Testis (tissue), 3 donors: Measurements from ENCODE around the gene SEPSECS. TPM values are rescaled to one million over a fixed set of nuclear protein-coding genes. Genes with fewer than 3 reads are reported as not detected.

Experiments
- DNase-seq: peaks from one replicate; pipeline ENCODE4 v3.0.0-alpha.2; 2019
- H3K27ac ChIP-seq, 2 donors: fragments of 200-600 bp; sonication (generic); one replicate each; pipeline ENCODE4 v1.5.1; 2019
- H3K27me3 ChIP-seq: fragments of 200-600 bp; sonication (generic); one replicate; pipeline ENCODE4 v1.5.1; 2019
- H3K36me3 ChIP-seq: fragments of 200-600 bp; sonication (generic); one replicate; pipeline ENCODE4 v1.5.1; 2017; ENCODE audit warnings: low read depth; ENCODE audit errors: missing control alignments
- H3K4me1 ChIP-seq: fragments of 200-600 bp; sonication (generic); one replicate; pipeline ENCODE4 v1.5.1; 2019
- H3K4me3 ChIP-seq, 2 donors: fragments of 200-600 bp; sonication (generic); one replicate each; pipeline ENCODE4 v1.5.1; 2017 to 2019
- H3K9me3 ChIP-seq: fragments of 200-600 bp; sonication (generic); one replicate; pipeline ENCODE4 v1.5.1; 2017
- POLR2A ChIP-seq: fragments of 450-650 bp; IDR thresholded peaks from one replicate; pipeline ENCODE4 v1.6.1; 2017; ENCODE audit warnings: antibody characterized with exemption, mild to moderate bottlenecking, moderate library complexity
- WGBS, 2 donors: methylation state at CpG; one replicate each; pipeline ENCODE4 v1.1.5; 2018; 5-methylcytosine and 5-hydroxymethylcytosine counted together
- intact Hi-C: fragments of 100-400 bp; cut with DNase I; formaldehyde crosslinking; loops from one replicate; pipeline ENCODE4 v1.15.1; 2023; ENCODE audit warnings: low total_unique reads
- polyA plus RNA-seq: library from polyadenylated mRNA; stranded (reverse); fragments of 350-450 nt; fragmentation: Illumina TruSeq; extraction: RNeasy Lipid Tissue Mini Kit (QIAGEN cat#74804); gene quantifications from one replicate; pipeline ENCODE4 v1.2.3, GENCODE V29; 2014; ENCODE audit warnings: low read depth, low replicate concordance; ENCODE audit not compliant: insufficient read depth
- total RNA-seq, 2 donors: library from RNA; depleted of rRNA; stranded (reverse); fragments of >200 nt; gene quantifications; one replicate each; pipeline ENCODE4 v1.2.3, GENCODE V29; 2016
- TF ChIP-seq, protein P1 (sequence below), 3 experiments: fragments of 450-650 bp in 2 of 3; fragments of 200-600 bp in 1 of 3; sonication (generic) in 1 of 3; IDR thresholded peaks; one replicate each; pipeline ENCODE4 v1.5.1; 2016 to 2019; ENCODE audit warnings: antibody characterized with exemption in 3 of 3, mild to moderate bottlenecking in 2 of 3, moderate library complexity in 1 of 3

Gene SEPSECS
- total and polyA plus RNA-seq, 3 donors from 2014 or later: 12.7 to 18.3 (median 18.2) TPM

DNA sequence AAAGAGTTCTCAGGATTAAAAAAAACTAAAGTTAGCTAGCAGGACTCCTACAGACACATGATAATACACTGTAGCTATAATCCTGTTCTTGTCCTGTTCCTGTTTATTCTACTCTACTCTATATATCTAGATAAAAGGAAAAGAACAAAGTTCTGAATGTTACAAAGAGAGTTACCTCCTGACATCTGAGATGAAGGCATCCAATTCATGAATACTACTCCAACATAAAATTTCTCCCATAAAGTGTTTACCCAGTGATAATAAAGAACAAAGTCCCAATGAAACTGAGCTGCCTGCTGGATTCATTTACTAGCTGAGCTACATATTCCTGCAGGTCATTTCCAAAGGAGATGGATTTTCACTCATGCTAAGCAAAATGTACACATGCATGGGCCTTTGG, 27.1 kb downstream of the SEPSECS start:
- TF ChIP-seq, protein P1, sequence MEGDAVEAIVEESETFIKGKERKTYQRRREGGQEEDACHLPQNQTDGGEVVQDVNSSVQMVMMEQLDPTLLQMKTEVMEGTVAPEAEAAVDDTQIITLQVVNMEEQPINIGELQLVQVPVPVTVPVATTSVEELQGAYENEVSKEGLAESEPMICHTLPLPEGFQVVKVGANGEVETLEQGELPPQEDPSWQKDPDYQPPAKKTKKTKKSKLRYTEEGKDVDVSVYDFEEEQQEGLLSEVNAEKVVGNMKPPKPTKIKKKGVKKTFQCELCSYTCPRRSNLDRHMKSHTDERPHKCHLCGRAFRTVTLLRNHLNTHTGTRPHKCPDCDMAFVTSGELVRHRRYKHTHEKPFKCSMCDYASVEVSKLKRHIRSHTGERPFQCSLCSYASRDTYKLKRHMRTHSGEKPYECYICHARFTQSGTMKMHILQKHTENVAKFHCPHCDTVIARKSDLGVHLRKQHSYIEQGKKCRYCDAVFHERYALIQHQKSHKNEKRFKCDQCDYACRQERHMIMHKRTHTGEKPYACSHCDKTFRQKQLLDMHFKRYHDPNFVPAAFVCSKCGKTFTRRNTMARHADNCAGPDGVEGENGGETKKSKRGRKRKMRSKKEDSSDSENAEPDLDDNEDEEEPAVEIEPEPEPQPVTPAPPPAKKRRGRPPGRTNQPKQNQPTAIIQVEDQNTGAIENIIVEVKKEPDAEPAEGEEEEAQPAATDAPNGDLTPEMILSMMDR (IDR thresholded peaks at IDR 0.05): no peak
- no peak for TF ChIP-seq POLR2A
- H3K36me3 ChIP-seq: no peaks in the 10 kb centered on the region
- no peak overlapping the region for H3K4me3 ChIP-seq
- H3K9me3 ChIP-seq: no peaks in the 10 kb centered on the region
- H3K4me1 ChIP-seq: peaks cover 14% of the 10 kb centered on the region
- intact Hi-C loops: no loop called here
- DNase-seq: no peak
- no peaks in the 10 kb centered on the region for H3K27me3 ChIP-seq
- no peak overlapping the region for H3K27ac ChIP-seq

DNA sequence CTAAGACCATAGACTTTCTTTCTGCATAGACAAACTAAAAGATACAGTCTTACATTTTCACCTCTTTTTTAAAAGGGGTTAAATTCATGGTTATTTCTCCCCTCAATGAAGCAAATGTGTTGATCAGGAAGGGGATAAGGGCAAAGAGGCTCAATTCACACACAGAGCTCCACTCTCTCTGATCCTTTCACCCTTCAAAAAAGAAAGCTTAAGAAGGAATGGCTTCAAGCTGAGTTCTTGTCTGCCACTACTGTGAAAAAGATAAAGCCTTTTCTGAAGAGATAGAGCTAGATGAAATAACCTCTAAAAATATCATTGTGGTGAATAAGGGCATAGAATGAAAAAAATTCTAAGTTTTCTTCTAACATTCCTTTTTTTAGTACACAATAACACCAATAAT, 28.3 kb downstream of the SEPSECS start:
- TF ChIP-seq POLR2A: no peak
- TF ChIP-seq, protein P1 (IDR thresholded peaks at IDR 0.05): no peak
- no peaks in the 10 kb centered on the region for H3K36me3 ChIP-seq
- H3K9me3 ChIP-seq: no peaks in the 10 kb centered on the region
- intact Hi-C loops: no loop called here
- H3K4me3 ChIP-seq: no peak overlapping the region
- no peak for DNase-seq
- H3K27me3 ChIP-seq: no peaks in the 10 kb centered on the region
- peak overlapping the region in 1 of 2 donors; percentile 36 for H3K27ac ChIP-seq
- peaks cover 14% of the 10 kb centered on the region for H3K4me1 ChIP-seq

DNA sequence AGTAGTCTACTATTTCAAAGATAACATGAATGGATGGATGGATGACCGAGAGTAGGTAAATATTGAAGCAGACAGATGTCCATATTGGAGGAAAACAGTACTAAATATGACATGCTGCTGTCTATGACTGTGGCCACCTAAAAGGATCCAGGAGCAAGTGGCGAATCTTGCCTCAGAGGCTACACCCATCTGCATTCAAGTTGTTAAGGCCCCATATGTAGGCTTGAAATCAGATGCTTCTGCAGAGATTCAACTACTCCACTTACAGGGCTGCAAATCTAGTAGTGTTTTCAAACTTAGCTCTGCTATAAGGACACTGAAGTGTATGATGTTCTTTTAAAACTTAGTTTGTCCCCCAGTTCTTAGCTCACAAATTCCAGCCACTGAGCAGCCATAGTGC, 28.9 kb downstream of the SEPSECS start:
- Histone ChIP-seq H3K27ac (no peak overlapping the region), H3K4me1 (peaks cover 14% of the 10 kb centered on the region), H3K9me3 (no peaks in the 10 kb centered on the region), H3K27me3 (no peaks in the 10 kb centered on the region), H3K36me3 (no peaks in the 10 kb centered on the region), H3K4me3 (no peak overlapping the region)
- no peak for DNase-seq
- intact Hi-C loops: no loop called here
- 84 to 91% methylated on average over 2 of the region's 2 CpGs for WGBS, 2 donors
- no peak for TF ChIP-seq POLR2A
- TF ChIP-seq, protein P1 (IDR thresholded peaks at IDR 0.05): no peak

DNA sequence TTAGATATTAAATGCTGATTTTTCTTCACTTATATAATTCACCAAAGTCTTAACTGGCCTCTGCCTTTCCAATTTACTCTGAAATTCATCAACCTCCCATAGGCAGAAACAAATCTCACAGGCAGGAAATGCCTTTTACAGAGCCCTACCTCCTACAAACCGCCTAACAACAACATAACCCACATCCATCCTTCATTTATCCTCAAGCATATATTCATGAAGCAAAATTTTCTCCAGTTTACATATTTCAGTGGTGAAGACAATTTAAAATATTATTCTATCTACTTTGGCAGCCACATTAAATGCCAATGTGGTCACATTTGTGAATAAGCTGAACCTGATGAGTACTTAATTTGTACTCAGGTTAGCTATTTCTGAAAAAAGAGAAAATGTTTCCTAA, 30.3 kb downstream of the SEPSECS start:
- Histone ChIP-seq H3K4me1 (peaks cover 14% of the 10 kb centered on the region), H3K27me3 (no peaks in the 10 kb centered on the region), H3K36me3 (no peaks in the 10 kb centered on the region), H3K27ac (no peak overlapping the region), H3K9me3 (no peaks in the 10 kb centered on the region), H3K4me3 (no peak overlapping the region)
- 95 to 96% methylated on average over 1 of the region's 1 CpG for WGBS, 2 donors
- no peak for DNase-seq
- TF ChIP-seq, protein P1 (IDR thresholded peaks at IDR 0.05): no peak
- TF ChIP-seq POLR2A: no peak
- intact Hi-C loops: no loop called here

DNA sequence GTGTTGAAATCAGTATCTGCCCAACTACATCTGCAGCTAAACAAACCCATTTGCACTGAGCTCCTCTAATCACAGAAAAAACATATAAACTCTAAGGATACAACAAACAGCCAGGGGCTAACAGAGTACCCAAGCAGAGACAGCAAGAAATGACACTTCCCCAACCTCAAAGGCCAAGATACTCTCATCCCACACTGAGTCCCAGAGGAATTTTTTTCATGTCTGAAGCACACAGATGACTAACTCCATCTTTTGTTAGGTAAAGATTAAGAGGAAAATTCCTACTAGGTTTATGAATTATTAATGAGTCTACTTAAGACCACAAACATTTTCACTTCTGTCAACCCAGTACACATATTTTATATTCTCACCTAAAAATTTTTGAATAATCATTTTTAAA, 31.6 kb downstream of the SEPSECS start:
- H3K4me3 ChIP-seq: no peak overlapping the region
- intact Hi-C loops: no loop called here
- H3K36me3 ChIP-seq: no peaks in the 10 kb centered on the region
- H3K27me3 ChIP-seq: no peaks in the 10 kb centered on the region
- H3K9me3 ChIP-seq: no peaks in the 10 kb centered on the region
- TF ChIP-seq POLR2A: no peak
- TF ChIP-seq, protein P1 (IDR thresholded peaks at IDR 0.05): no peak
- peaks cover 14% of the 10 kb centered on the region for H3K4me1 ChIP-seq
- no peak overlapping the region for H3K27ac ChIP-seq
- no peak for DNase-seq
